IMR-90 (cell line): ENCODE results near the gene PDLIM4. TPM values are rescaled to one million over a fixed set of nuclear protein-coding genes. Genes with fewer than 3 reads are reported as not detected.

Experiments used
- ATAC-seq: fragments of 200-7000 bp; cut with Tn5 transposase; 2 replicates; pipeline ENCODE4 v1.9.1; 2020; ENCODE audit warnings: low read depth, mild to moderate bottlenecking, moderate library complexity
- BruUV-seq: library from RNA; stranded (reverse); fragments of 400-500 nt; replicated peaks from 2 replicates; lab custom pipeline; 2021; lab: Mats Ljungman, UMichigan
- CTCF ChIA-PET: fragments of 300-600 bp; formaldehyde crosslinking; extraction: SDS; loops from one replicate; lab custom pipeline; 2021; ENCODE audit warnings: antibody characterized with exemption; lab: Yijun Ruan, JAX
- POLR2A ChIA-PET: fragments of 300-600 bp; sonication (Branson Sonifier 250); formaldehyde crosslinking; loops from one replicate; lab custom pipeline; 2022; ENCODE audit warnings: antibody characterized with exemption; ENCODE audit not compliant: unreplicated experiment; lab: Charles Lee
- DNase-seq: peaks from one replicate; pipeline ENCODE4 v3.0.0; 2013
- H2AFZ ChIP-seq: replicated peaks from 2 replicates; pipeline ENCODE3; 2013; ENCODE audit warnings: low read length, mild to moderate bottlenecking; ENCODE audit not compliant: poor library complexity
- H2AK5ac ChIP-seq: 2 replicates; pipeline ENCODE4 v1.6.1; 2013; ENCODE audit warnings: low read depth, low read length, inconsistent platforms
- H2AK9ac ChIP-seq: replicated peaks from 2 replicates; pipeline ENCODE3; 2013; ENCODE audit warnings: mild to moderate bottlenecking, low read depth, low read length, moderate library complexity; ENCODE audit not compliant: poor library complexity
- H2BK120ac ChIP-seq: 2 replicates; pipeline ENCODE4 v1.6.1; 2013; ENCODE audit warnings: low read depth, low read length, inconsistent platforms
- H2BK15ac ChIP-seq: 3 replicates; pipeline ENCODE4 v1.6.1; 2013; ENCODE audit warnings: low read depth, low read length, inconsistent platforms
- H2BK20ac ChIP-seq: 2 replicates; pipeline ENCODE4 v1.6.1; 2013; ENCODE audit warnings: low read depth, mild to moderate bottlenecking, inconsistent platforms, low read length, moderate library complexity
- H2BK5ac ChIP-seq: 2 replicates; pipeline ENCODE4 v1.6.1; 2013; ENCODE audit warnings: mild to moderate bottlenecking, low read depth, low read length, inconsistent platforms; ENCODE audit not compliant: poor library complexity, severe bottlenecking
- H3K14ac ChIP-seq: replicated peaks from 2 replicates; pipeline ENCODE4 v1.6.1; 2013; ENCODE audit warnings: low read depth, low read length, inconsistent platforms
- H3K18ac ChIP-seq: 2 replicates; pipeline ENCODE4 v1.6.1; 2013; ENCODE audit warnings: low read depth, low read length, control low read depth
- H3K23ac ChIP-seq: 2 replicates; pipeline ENCODE4 v1.6.1; 2013; ENCODE audit warnings: low read depth, low read length, inconsistent platforms
- H3K27ac ChIP-seq: 2 replicates; pipeline ENCODE4 v1.5.1; 2013; ENCODE audit warnings: mild to moderate bottlenecking, control low read depth, low read length; ENCODE audit not compliant: insufficient read depth
- H3K27me3 ChIP-seq: 2 replicates; pipeline ENCODE4 v1.6.1; 2013; ENCODE audit warnings: low read length; ENCODE audit not compliant: control insufficient read depth, insufficient read depth
- H3K36me3 ChIP-seq: 2 replicates; pipeline ENCODE4 v1.6.1; 2013; ENCODE audit warnings: low read length, mixed read lengths; ENCODE audit not compliant: control insufficient read depth, insufficient read depth
- H3K4ac ChIP-seq: 2 replicates; pipeline ENCODE4 v1.6.1; 2013; ENCODE audit warnings: low read depth, low read length, inconsistent platforms
- H3K4me1 ChIP-seq: 2 replicates; pipeline ENCODE4 v1.6.1; 2013; ENCODE audit warnings: low read length, mixed read lengths; ENCODE audit not compliant: control insufficient read depth, insufficient read depth
- H3K4me2 ChIP-seq: 2 replicates; pipeline ENCODE4 v1.6.1; 2013; ENCODE audit warnings: low read depth, mild to moderate bottlenecking, control low read depth, low read length, moderate library complexity
- H3K4me3 ChIP-seq: 2 replicates; pipeline ENCODE4 v1.5.1; 2013; ENCODE audit warnings: low read depth, mild to moderate bottlenecking, control low read depth, low read length, moderate library complexity; ENCODE audit not compliant: insufficient read depth
- H3K56ac ChIP-seq: 2 replicates; pipeline ENCODE4 v1.6.1; 2013; ENCODE audit warnings: low read length, inconsistent platforms; ENCODE audit not compliant: insufficient read depth; ENCODE audit errors: extremely low read depth
- H3K79me1 ChIP-seq, 2 experiments: 2 replicates each; pipeline ENCODE4 v1.6.1; 2013; ENCODE audit warnings: low read length in 2 of 2, inconsistent platforms in 1 of 2, low read depth in 1 of 2
- H3K9ac ChIP-seq: 2 replicates; pipeline ENCODE4 v1.6.1; 2013; ENCODE audit warnings: low read depth, low read length, control low read depth
- H3K9me1 ChIP-seq: 2 replicates; pipeline ENCODE4 v1.6.1; 2013; ENCODE audit warnings: low read length, inconsistent platforms; ENCODE audit not compliant: insufficient read depth
- H3K9me3 ChIP-seq: 2 replicates; pipeline ENCODE4 v1.6.1; 2013; ENCODE audit warnings: low read length; ENCODE audit not compliant: control insufficient read depth, insufficient read depth
- H4K20me1 ChIP-seq: 2 replicates; pipeline ENCODE4 v1.6.1; 2013; ENCODE audit warnings: low read length, inconsistent platforms; ENCODE audit not compliant: insufficient read depth
- H4K5ac ChIP-seq: 2 replicates; pipeline ENCODE4 v1.6.1; 2013; ENCODE audit warnings: mild to moderate bottlenecking, low read depth, low read length, control low read depth
- H4K8ac ChIP-seq, 2 experiments: 2 replicates each; pipeline ENCODE4 v1.6.1; 2013; ENCODE audit warnings: low read depth in 2 of 2, low read length in 2 of 2, control low read depth in 1 of 2, inconsistent platforms in 1 of 2
- H4K91ac ChIP-seq: 2 replicates; pipeline ENCODE4 v1.6.1; 2013; ENCODE audit warnings: low read depth, low read length, inconsistent platforms; ENCODE audit not compliant: insufficient read depth
- BHLHE40 ChIP-seq: fragments of 150-350 bp; IDR thresholded peaks from 2 replicates; pipeline ENCODE4 v1.6.1; 2016; ENCODE audit warnings: mild to moderate bottlenecking, low read depth, low read length
- CEBPB ChIP-seq: IDR thresholded peaks from 2 replicates; pipeline ENCODE4 v1.6.1; 2012; ENCODE audit warnings: low read depth, low read length, improper control_type of control experiment
- CHD1 ChIP-seq: IDR thresholded peaks from 2 replicates; pipeline ENCODE4 v1.6.1; 2012; ENCODE audit warnings: low read depth, low read length, improper control_type of control experiment
- FOS ChIP-seq: fragments of 150-350 bp; IDR thresholded peaks from 2 replicates; pipeline ENCODE4 v1.6.1; 2016; ENCODE audit warnings: low read depth, low read length
- MAFK ChIP-seq: IDR thresholded peaks from 2 replicates; pipeline ENCODE4 v1.6.1; 2012; ENCODE audit warnings: low read depth, low read length, improper control_type of control experiment
- MAZ ChIP-seq: IDR thresholded peaks from 2 replicates; pipeline ENCODE4 v1.6.1; 2012; ENCODE audit warnings: low read depth, mild to moderate bottlenecking, low read length, improper control_type of control experiment, moderate library complexity, borderline replicate concordance
- MXI1 ChIP-seq: IDR thresholded peaks from 2 replicates; pipeline ENCODE4 v1.6.1; 2012; ENCODE audit warnings: low read depth, mild to moderate bottlenecking, low read length, moderate library complexity, borderline replicate concordance
- NFE2L2 ChIP-seq: fragments of 150-350 bp; IDR thresholded peaks from 2 replicates; pipeline ENCODE4 v1.6.1; 2016; ENCODE audit warnings: low read depth, mild to moderate bottlenecking, low read length
- POLR2A ChIP-seq: IDR thresholded peaks from 2 replicates; pipeline ENCODE4 v1.6.1; 2012; ENCODE audit warnings: mild to moderate bottlenecking, low read depth, low read length
- RAD21 ChIP-seq: IDR thresholded peaks from 2 replicates; pipeline ENCODE4 v1.6.1; 2012; ENCODE audit warnings: low read length, improper control_type of control experiment
- RCOR1 ChIP-seq: IDR thresholded peaks from 2 replicates; pipeline ENCODE4 v1.6.1; 2012; ENCODE audit warnings: mild to moderate bottlenecking, low read length, improper control_type of control experiment; ENCODE audit not compliant: insufficient replicate concordance
- RFX5 ChIP-seq: IDR thresholded peaks from 2 replicates; pipeline ENCODE4 v1.8.0; 2012; ENCODE audit warnings: low read depth, mild to moderate bottlenecking, low read length, moderate library complexity
- WGBS, 2 experiments: methylation state at CpG; one replicate each; pipeline versions ENCODE4 v1.1.5 to v1.1.7; 2013; ENCODE audit warnings: missing lambda C conversion rate in 2 of 2; ENCODE audit not compliant: insufficient read length in 1 of 2; ENCODE audit errors: extremely low coverage in 2 of 2; 5-methylcytosine and 5-hydroxymethylcytosine counted together
- dilution Hi-C: fragments of 300-500 bp; cut with HindIII; formaldehyde crosslinking; loops from one replicate; pipeline ENCODE4 v1.14.3; 2018; ENCODE audit warnings: low sequenced_read_pairs; ENCODE audit not compliant: unreplicated experiment
- in situ Hi-C: fragments of 300-500 bp; cut with MboI; formaldehyde crosslinking; loops from 3 replicates; pipeline ENCODE4 v1.14.3; 2019; ENCODE audit warnings: low sequenced_read_pairs, inconsistent platforms, mixed read lengths
- intact Hi-C: fragments of 100-400 bp; cut with micrococcal nuclease; formaldehyde crosslinking; loops from 2 replicates; pipeline ENCODE4 v1.10.0; 2022
- polyA plus RNA-seq, 3 experiments: library from polyadenylated mRNA; depleted of rRNA; stranded (reverse); fragments of >200 nt; gene quantifications; 2 replicates each; pipeline ENCODE4 v1.2.3, GENCODE V29; 2012; ENCODE audit warnings: low replicate concordance in 1 of 3
- total RNA-seq: library from RNA; depleted of rRNA; stranded (reverse); fragments of >200 nt; gene quantifications from 2 replicates; pipeline ENCODE4 v1.2.3, GENCODE V29; 2012
- TF ChIP-seq, protein P1 (sequence below): fragments of 150-350 bp; IDR thresholded peaks from 2 replicates; pipeline ENCODE4 v1.6.1; 2016; ENCODE audit warnings: low read depth, mild to moderate bottlenecking, low read length, moderate library complexity, borderline replicate concordance
- TF ChIP-seq, protein P2 (sequence below): fragments of 150-350 bp; IDR thresholded peaks from 2 replicates; pipeline ENCODE4 v1.6.1; 2017; ENCODE audit warnings: mild to moderate bottlenecking, antibody characterized with exemption, low read length, low read depth

Gene PDLIM4
- total and polyA plus RNA-seq, 2 of the 4 experiments (the other 2 are of a cell fraction): 61.1 to 214 TPM

- no peak overlapping the region for H3K4ac ChIP-seq
- intact Hi-C loops (no loop called here), in situ Hi-C loops (no loop called here), dilution Hi-C loops (no loop called here)
- H2BK5ac ChIP-seq: no peak overlapping the region
- DNase-seq (no peak), ATAC-seq (no peak)
- H3K9ac ChIP-seq: no peak overlapping the region
- H4K8ac ChIP-seq: no peak overlapping the region
- H2AK9ac ChIP-seq: no peak overlapping the region
- H2AFZ ChIP-seq: no peak overlapping the region
- no TSS peak for BruUV-seq
- H3K27ac ChIP-seq: no peak overlapping the region
- H3K23ac ChIP-seq: no peak overlapping the region
- ChIA-PET CTCF (no interaction called here), POLR2A (interaction anchor here (0.5 kb wide), 1 partner anchor 1106 kb away, joined by 5 read pairs; no protein-coding TSS in a partner anchor)
- no peak overlapping the region for H4K91ac ChIP-seq
- H3K9me3 ChIP-seq: no peaks in the 10 kb centered on the region
- TF ChIP-seq BHLHE40: no peak
- no peak for TF ChIP-seq MAFK
- TF ChIP-seq CEBPB: no peak
- TF ChIP-seq NFE2L2: no peak
- no peak for TF ChIP-seq RCOR1
- TF ChIP-seq MXI1: no peak
- no peak for TF ChIP-seq CHD1
- TF ChIP-seq MAZ: no peak
- no peak for TF ChIP-seq RFX5
- TF ChIP-seq, protein P1, sequence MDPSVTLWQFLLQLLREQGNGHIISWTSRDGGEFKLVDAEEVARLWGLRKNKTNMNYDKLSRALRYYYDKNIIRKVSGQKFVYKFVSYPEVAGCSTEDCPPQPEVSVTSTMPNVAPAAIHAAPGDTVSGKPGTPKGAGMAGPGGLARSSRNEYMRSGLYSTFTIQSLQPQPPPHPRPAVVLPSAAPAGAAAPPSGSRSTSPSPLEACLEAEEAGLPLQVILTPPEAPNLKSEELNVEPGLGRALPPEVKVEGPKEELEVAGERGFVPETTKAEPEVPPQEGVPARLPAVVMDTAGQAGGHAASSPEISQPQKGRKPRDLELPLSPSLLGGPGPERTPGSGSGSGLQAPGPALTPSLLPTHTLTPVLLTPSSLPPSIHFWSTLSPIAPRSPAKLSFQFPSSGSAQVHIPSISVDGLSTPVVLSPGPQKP: no peak
- TF ChIP-seq RAD21: no peak
- TF ChIP-seq, protein P2, sequence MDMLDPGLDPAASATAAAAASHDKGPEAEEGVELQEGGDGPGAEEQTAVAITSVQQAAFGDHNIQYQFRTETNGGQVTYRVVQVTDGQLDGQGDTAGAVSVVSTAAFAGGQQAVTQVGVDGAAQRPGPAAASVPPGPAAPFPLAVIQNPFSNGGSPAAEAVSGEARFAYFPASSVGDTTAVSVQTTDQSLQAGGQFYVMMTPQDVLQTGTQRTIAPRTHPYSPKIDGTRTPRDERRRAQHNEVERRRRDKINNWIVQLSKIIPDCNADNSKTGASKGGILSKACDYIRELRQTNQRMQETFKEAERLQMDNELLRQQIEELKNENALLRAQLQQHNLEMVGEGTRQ: no peak
- TF ChIP-seq FOS: no peak
- TF ChIP-seq POLR2A: no peak
- H3K4me2 ChIP-seq: no peak overlapping the region
- no peak overlapping the region for H3K18ac ChIP-seq
- H3K27me3 ChIP-seq: no peaks in the 10 kb centered on the region
- no peaks in the 10 kb centered on the region for H3K36me3 ChIP-seq
- no peak overlapping the region for H2BK15ac ChIP-seq
- H3K14ac ChIP-seq: no peak overlapping the region
- H3K4me3 ChIP-seq: no peak overlapping the region
- no peak overlapping the region for H2AK5ac ChIP-seq
- no peak overlapping the region for H2BK120ac ChIP-seq
- H4K5ac ChIP-seq: no peak overlapping the region
- no peak overlapping the region for H2BK20ac ChIP-seq
- WGBS, 2 experiments: no CpG with 5 or more reads among the region's 2 CpGs
- H3K79me1 ChIP-seq: peaks cover 52 to 54% of the 10 kb centered on the region in 2 experiments
- no peak overlapping the region for H3K56ac ChIP-seq
- peaks cover 9% of the 10 kb centered on the region for H3K4me1 ChIP-seq
- H4K20me1 ChIP-seq: no peaks in the 10 kb centered on the region
- H3K9me1 ChIP-seq: peaks cover 22% of the 10 kb centered on the region; the same call in 1 of the 2 replicates
Observed at GRCh38 chr5:132299917-132300316, 42.4 kb downstream of the PDLIM4 start.
